ENCODE data around the gene RNF123.
"Not testable (repeated sequence)": the region's sequence is repeated elsewhere in the genome, so short reads cannot be mapped to it uniquely, and the experiment has no call there.

Gene RNF123

GRCh38 chr3:49681543-49681942 is 7.8 kb upstream of the RNF123 start:
- Histone ChIP-seq H3K4me1 (ENCODE audit: control insufficient read depth, insufficient read depth, low read length, poor library complexity, severe bottlenecking) (no peaks in the 10 kb centered on the region), H3K9me3 (ENCODE audit: control insufficient read depth, low read length) (no peaks in the 10 kb centered on the region), H3K36me3 (ENCODE audit: control insufficient read depth, insufficient read depth, low read length) (peaks cover 73% of the 10 kb centered on the region), H3K27ac (ENCODE audit: low read depth, low read length, severe bottlenecking) (no peak overlapping the region), H3K4me3 (ENCODE audit: extremely low read depth, insufficient read depth, low read length, poor library complexity, severe bottlenecking) (no peak overlapping the region)
- 90 to 100% methylated on average over 3 to 4 of the region's 4 CpGs for WGBS, 2 experiments (ENCODE audit: insufficient coverage in 2 of 2)

GRCh38 chr3:49683162-49683561 is 6.2 kb upstream of the RNF123 start:
- WGBS, 2 experiments (ENCODE audit: insufficient coverage in 2 of 2) = 98 to 100% methylated on average over 2 to 5 of the region's 6 CpGs
- H3K36me3 ChIP-seq (ENCODE audit: control insufficient read depth, insufficient read depth, low read length) = peaks cover 57% of the 10 kb centered on the region
- no peak overlapping the region for H3K4me3 ChIP-seq (ENCODE audit: extremely low read depth, insufficient read depth, low read length, poor library complexity, severe bottlenecking)
- H3K9me3 ChIP-seq (ENCODE audit: control insufficient read depth, low read length) = no peaks in the 10 kb centered on the region
- no peak overlapping the region for H3K27ac ChIP-seq (ENCODE audit: low read depth, low read length, severe bottlenecking)
- H3K4me1 ChIP-seq (ENCODE audit: control insufficient read depth, insufficient read depth, low read length, poor library complexity, severe bottlenecking) = no peaks in the 10 kb centered on the region

- H3K27ac ChIP-seq (ENCODE audit: low read depth, low read length, severe bottlenecking); H3K4me1 ChIP-seq (ENCODE audit: control insufficient read depth, insufficient read depth, low read length, poor library complexity, severe bottlenecking); H3K4me3 ChIP-seq (ENCODE audit: extremely low read depth, insufficient read depth, low read length, poor library complexity, severe bottlenecking); H3K9me3 ChIP-seq (ENCODE audit: control insufficient read depth, low read length): not testable (repeated sequence)
- H3K36me3 ChIP-seq (ENCODE audit: control insufficient read depth, insufficient read depth, low read length) = peaks cover 44% of the 10 kb centered on the region
- WGBS, 2 experiments (ENCODE audit: insufficient coverage in 2 of 2) = 80 to 100% methylated on average over 1 of the region's 2 CpGs
Observed at GRCh38 chr3:49684453-49684852, 4.9 kb upstream of the RNF123 start.

- 94 to 100% methylated on average over 1 to 2 of the region's 10 CpGs for WGBS, 2 experiments (ENCODE audit: insufficient coverage in 2 of 2)
- H3K36me3 ChIP-seq (ENCODE audit: control insufficient read depth, insufficient read depth, low read length) = peaks cover 38% of the 10 kb centered on the region
- not testable (repeated sequence) for H3K27ac ChIP-seq (ENCODE audit: low read depth, low read length, severe bottlenecking); H3K9me3 ChIP-seq (ENCODE audit: control insufficient read depth, low read length); H3K4me3 ChIP-seq (ENCODE audit: extremely low read depth, insufficient read depth, low read length, poor library complexity, severe bottlenecking); H3K4me1 ChIP-seq (ENCODE audit: control insufficient read depth, insufficient read depth, low read length, poor library complexity, severe bottlenecking)
Observed at GRCh38 chr3:49685103-49685502, 4.3 kb upstream of the RNF123 start.

GRCh38 chr3:49685846-49686245 is 3.5 kb upstream of the RNF123 start:
- H3K36me3 ChIP-seq (ENCODE audit: control insufficient read depth, insufficient read depth, low read length) = peaks cover 30% of the 10 kb centered on the region
- H3K4me1 ChIP-seq (ENCODE audit: control insufficient read depth, insufficient read depth, low read length, poor library complexity, severe bottlenecking); H3K27ac ChIP-seq (ENCODE audit: low read depth, low read length, severe bottlenecking); H3K9me3 ChIP-seq (ENCODE audit: control insufficient read depth, low read length); H3K4me3 ChIP-seq (ENCODE audit: extremely low read depth, insufficient read depth, low read length, poor library complexity, severe bottlenecking): not testable (repeated sequence)
- 61 to 65% methylated on average over 26 to 29 of the region's 36 CpGs for WGBS, 2 experiments (ENCODE audit: insufficient coverage in 2 of 2)

- not testable (repeated sequence) for H3K4me1 ChIP-seq (ENCODE audit: control insufficient read depth, insufficient read depth, low read length, poor library complexity, severe bottlenecking); H3K27ac ChIP-seq (ENCODE audit: low read depth, low read length, severe bottlenecking); H3K9me3 ChIP-seq (ENCODE audit: control insufficient read depth, low read length)
- peak overlapping the region; percentile 39 for H3K4me3 ChIP-seq (ENCODE audit: extremely low read depth, insufficient read depth, low read length, poor library complexity, severe bottlenecking)
- 2 to 4% methylated on average over 16 to 18 of the region's 29 CpGs for WGBS, 2 experiments (ENCODE audit: insufficient coverage in 2 of 2)
- H3K36me3 ChIP-seq (ENCODE audit: control insufficient read depth, insufficient read depth, low read length) = peaks cover 25% of the 10 kb centered on the region
Observed at GRCh38 chr3:49686346-49686745, 3.0 kb upstream of the RNF123 start.

- peak overlapping the region; percentile 39 for H3K4me3 ChIP-seq (ENCODE audit: extremely low read depth, insufficient read depth, low read length, poor library complexity, severe bottlenecking)
- H3K9me3 ChIP-seq (ENCODE audit: control insufficient read depth, low read length); H3K4me1 ChIP-seq (ENCODE audit: control insufficient read depth, insufficient read depth, low read length, poor library complexity, severe bottlenecking); H3K27ac ChIP-seq (ENCODE audit: low read depth, low read length, severe bottlenecking): not testable (repeated sequence)
- peaks cover 20% of the 10 kb centered on the region for H3K36me3 ChIP-seq (ENCODE audit: control insufficient read depth, insufficient read depth, low read length)
- 10 to 13% methylated on average over 30 to 34 of the region's 44 CpGs for WGBS, 2 experiments (ENCODE audit: insufficient coverage in 2 of 2)
Observed at GRCh38 chr3:49686769-49687423, 2.5 kb upstream of the RNF123 start.

GRCh38 chr3:49687424-49687795 is 1.9 kb upstream of the RNF123 start:
- not testable (repeated sequence) for H3K9me3 ChIP-seq (ENCODE audit: control insufficient read depth, low read length); H3K27ac ChIP-seq (ENCODE audit: low read depth, low read length, severe bottlenecking); H3K4me1 ChIP-seq (ENCODE audit: control insufficient read depth, insufficient read depth, low read length, poor library complexity, severe bottlenecking)
- WGBS, 2 experiments (ENCODE audit: insufficient coverage in 2 of 2) = 87 to 100% methylated on average over 2 to 5 of the region's 12 CpGs
- H3K4me3 ChIP-seq (ENCODE audit: extremely low read depth, insufficient read depth, low read length, poor library complexity, severe bottlenecking) = peak overlapping the region; percentile 39
- peaks cover 15% of the 10 kb centered on the region for H3K36me3 ChIP-seq (ENCODE audit: control insufficient read depth, insufficient read depth, low read length)

- H3K36me3 ChIP-seq (ENCODE audit: control insufficient read depth, insufficient read depth, low read length); H3K4me1 ChIP-seq (ENCODE audit: control insufficient read depth, insufficient read depth, low read length, poor library complexity, severe bottlenecking); H3K9me3 ChIP-seq (ENCODE audit: control insufficient read depth, low read length): not testable (repeated sequence)
- 100% methylated on average over 2 of the region's 7 CpGs for WGBS, 2 experiments (ENCODE audit: insufficient coverage in 2 of 2)
- peak overlapping the region; percentile 82 for H3K4me3 ChIP-seq (ENCODE audit: extremely low read depth, insufficient read depth, low read length, poor library complexity, severe bottlenecking)
- H3K27ac ChIP-seq (ENCODE audit: low read depth, low read length, severe bottlenecking) = peak overlapping the region; percentile 10
Observed at GRCh38 chr3:49688338-49689045, 865 bp upstream of the RNF123 start.

- not testable (repeated sequence) for H3K4me1 ChIP-seq (ENCODE audit: control insufficient read depth, insufficient read depth, low read length, poor library complexity, severe bottlenecking); H3K9me3 ChIP-seq (ENCODE audit: control insufficient read depth, low read length); H3K36me3 ChIP-seq (ENCODE audit: control insufficient read depth, insufficient read depth, low read length); H3K27ac ChIP-seq (ENCODE audit: low read depth, low read length, severe bottlenecking)
- 18 to 25% methylated on average over 9 to 15 of the region's 16 CpGs for WGBS, 2 experiments (ENCODE audit: insufficient coverage in 2 of 2)
- peak overlapping the region; percentile 82 for H3K4me3 ChIP-seq (ENCODE audit: extremely low read depth, insufficient read depth, low read length, poor library complexity, severe bottlenecking)
Observed at GRCh38 chr3:49689908-49690624, 709 bp downstream of the RNF123 start.

GRCh38 chr3:49690856-49691255 is 1.5 kb downstream of the RNF123 start:
- H3K36me3 ChIP-seq (ENCODE audit: control insufficient read depth, insufficient read depth, low read length); H3K9me3 ChIP-seq (ENCODE audit: control insufficient read depth, low read length); H3K4me3 ChIP-seq (ENCODE audit: extremely low read depth, insufficient read depth, low read length, poor library complexity, severe bottlenecking); H3K27ac ChIP-seq (ENCODE audit: low read depth, low read length, severe bottlenecking); H3K4me1 ChIP-seq (ENCODE audit: control insufficient read depth, insufficient read depth, low read length, poor library complexity, severe bottlenecking): not testable (repeated sequence)
- 95 to 96% methylated on average over 2 to 3 of the region's 3 CpGs for WGBS, 2 experiments (ENCODE audit: insufficient coverage in 2 of 2)

Data from mesodermal cell (in vitro differentiated cells).